Keratinocyte (primary cell): ENCODE measurements around the gene RTN4IP1. TPM values are rescaled to one million over a fixed set of nuclear protein-coding genes. Genes with fewer than 3 reads are reported as not detected.

Experiments
- DNase-seq: peaks from one replicate; pipeline ENCODE4 v3.0.0-alpha.2; 2011; ENCODE audit warnings: low read depth, missing footprints, low spot score
- FAIRE-seq: peaks from 2 replicates; lab custom pipeline; 2011; peaks lifted over from hg19 to GRCh38; lab: Jason Lieb, UNC
- H2AFZ ChIP-seq: 2 replicates; pipeline ENCODE4 v1.6.0; 2012; ENCODE audit warnings: low read length, control low read depth, inconsistent platforms; ENCODE audit not compliant: control insufficient read depth
- H3K27ac ChIP-seq: 2 replicates; pipeline ENCODE4 v1.5.1; 2011; ENCODE audit warnings: low read length; ENCODE audit not compliant: control insufficient read depth, insufficient read depth
- H3K27me3 ChIP-seq: 3 replicates; pipeline ENCODE4 v1.6.0; 2011; ENCODE audit warnings: low read length; ENCODE audit not compliant: control insufficient read depth, insufficient read depth; ENCODE audit errors: extremely low read depth
- H3K36me3 ChIP-seq, 2 experiments: 2 replicates in 1 of 2; 3 replicates in 1 of 2; pipeline ENCODE4 v1.5.1; 2011; ENCODE audit warnings: low read length in 2 of 2, mild to moderate bottlenecking in 1 of 2; ENCODE audit not compliant: control insufficient read depth in 2 of 2, insufficient read depth in 2 of 2; ENCODE audit errors: extremely low read depth in 1 of 2
- H3K4me1 ChIP-seq: 3 replicates; pipeline ENCODE4 v1.5.1; 2011; ENCODE audit warnings: low read length; ENCODE audit not compliant: control insufficient read depth, insufficient read depth; ENCODE audit errors: extremely low read depth
- H3K4me2 ChIP-seq: 3 replicates; pipeline ENCODE4 v1.6.0; 2011; ENCODE audit warnings: low read depth, low read length; ENCODE audit not compliant: control insufficient read depth, insufficient read depth; ENCODE audit errors: extremely low read depth
- H3K4me3 ChIP-seq, 3 experiments: fragments of 200-600 bp in 1 of 3; sonication (generic) in 1 of 3; 2 replicates in 2 of 3; 3 replicates in 1 of 3; pipeline ENCODE4 v1.5.1; 2011 to 2016; ENCODE audit warnings: low read length in 3 of 3, mild to moderate bottlenecking in 3 of 3, control low read depth in 2 of 3, inconsistent platforms in 1 of 3, low read depth in 1 of 3, mixed read lengths in 1 of 3, mixed run types in 1 of 3, moderate library complexity in 1 of 3; ENCODE audit not compliant: control insufficient read depth in 2 of 3, insufficient read depth in 2 of 3; ENCODE audit errors: extremely low read depth in 1 of 3
- H3K79me2 ChIP-seq: 2 replicates; pipeline ENCODE4 v1.6.0; 2012; ENCODE audit warnings: low read length; ENCODE audit not compliant: control insufficient read depth, insufficient read depth
- H3K9ac ChIP-seq: 3 replicates; pipeline ENCODE4 v1.6.0; 2011; ENCODE audit warnings: low read length; ENCODE audit not compliant: control insufficient read depth, insufficient read depth; ENCODE audit errors: extremely low read depth
- H3K9me1 ChIP-seq: 3 replicates; pipeline ENCODE4 v1.6.0; 2011; ENCODE audit warnings: low read length; ENCODE audit not compliant: control insufficient read depth, insufficient read depth; ENCODE audit errors: extremely low read depth
- H3K9me3 ChIP-seq: 2 replicates; pipeline ENCODE4 v1.5.1; 2012; ENCODE audit warnings: low read depth, low read length; ENCODE audit not compliant: control insufficient read depth
- H4K20me1 ChIP-seq: 3 replicates; pipeline ENCODE4 v1.6.0; 2011; ENCODE audit warnings: low read length; ENCODE audit not compliant: control insufficient read depth, insufficient read depth; ENCODE audit errors: extremely low read depth
- EZH2 ChIP-seq: IDR thresholded peaks from one replicate; pipeline ENCODE4 v1.6.1; 2012; ENCODE audit warnings: inconsistent platforms, mild to moderate bottlenecking, low read length, moderate library complexity
- dilution Hi-C: fragments of 300-500 bp; cut with MboI; formaldehyde crosslinking; loops from one replicate; pipeline ENCODE4 v1.7.0; 2020; ENCODE audit warnings: low sequenced_read_pairs; ENCODE audit not compliant: extremely low pct_ligation_motif_present
- polyA minus RNA-seq, 3 experiments: library from RNA; depleted of rRNA, polyadenylated mRNA; stranded (reverse); fragments of >200 nt; gene quantifications; 1 replicate in 1 of 3; 2 replicates in 1 of 3; 3 replicates in 1 of 3; pipeline ENCODE4 v1.2.3, GENCODE V29; 2011
- polyA plus RNA-seq, 5 experiments: library from polyadenylated mRNA; depleted of rRNA in 3 of 5; stranded (reverse) in 3 of 5; stranded (forward) in 1 of 5; unstranded in 1 of 5; fragments of >200 nt; gene quantifications; 1 replicate in 1 of 5; 2 replicates in 3 of 5; 3 replicates in 1 of 5; pipeline versions ENCODE4 v1.2.1 to v1.2.3, GENCODE V29; 2011 to 2012; ENCODE audit warnings: missing spikeins in 2 of 5, low read depth in 1 of 5, low replicate concordance in 1 of 5
- TF ChIP-seq, protein P1 (sequence below), 3 experiments: IDR thresholded peaks in 1 of 3; conservative IDR thresholded peaks in 1 of 3; optimal IDR thresholded peaks in 1 of 3; 2 replicates in 2 of 3; 3 replicates in 1 of 3; pipeline versions ENCODE3 to v1.5.1; 2011; ENCODE audit warnings: low read length in 3 of 3, mild to moderate bottlenecking in 3 of 3, moderate library complexity in 2 of 3, control low read depth in 1 of 3, inconsistent platforms in 1 of 3; ENCODE audit not compliant: insufficient read depth in 2 of 3; ENCODE audit errors: extremely low read depth in 1 of 3

The RTN4IP1 gene, protein sequence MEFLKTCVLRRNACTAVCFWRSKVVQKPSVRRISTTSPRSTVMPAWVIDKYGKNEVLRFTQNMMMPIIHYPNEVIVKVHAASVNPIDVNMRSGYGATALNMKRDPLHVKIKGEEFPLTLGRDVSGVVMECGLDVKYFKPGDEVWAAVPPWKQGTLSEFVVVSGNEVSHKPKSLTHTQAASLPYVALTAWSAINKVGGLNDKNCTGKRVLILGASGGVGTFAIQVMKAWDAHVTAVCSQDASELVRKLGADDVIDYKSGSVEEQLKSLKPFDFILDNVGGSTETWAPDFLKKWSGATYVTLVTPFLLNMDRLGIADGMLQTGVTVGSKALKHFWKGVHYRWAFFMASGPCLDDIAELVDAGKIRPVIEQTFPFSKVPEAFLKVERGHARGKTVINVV
- 4.2 to 8.7 TPM (median 8.0 TPM) in 3 replicates for polyA plus RNA-seq
- 3.5 TPM for polyA plus RNA-seq (2011; ENCODE audit: low read depth)
- polyA plus RNA-seq (2011; cell fraction: cytosol; rRNA removed) = 5.3 and 8.5 TPM in 2 replicates
- 6.0 and 6.6 TPM in 2 replicates for polyA plus RNA-seq (2011; cell fraction: nucleus; rRNA removed)
- 5.0 and 8.5 TPM in 2 replicates for polyA plus RNA-seq (2012; ENCODE audit: low replicate concordance)
- polyA minus RNA-seq = 2.3 to 10.9 TPM (median 5.8 TPM) in 3 replicates
- 4.6 TPM for polyA minus RNA-seq (2011; cell fraction: cytosol; rRNA and poly(A)+ RNA removed)
- 3.3 and 6.2 TPM in 2 replicates for polyA minus RNA-seq (2011; cell fraction: nucleus; rRNA and poly(A)+ RNA removed)

- Histone ChIP-seq H3K9ac (peak within 1 kb of the TSS; percentile 97), H3K27me3 (no peaks in the 10 kb centered on the region), H3K36me3 (no peaks in the 10 kb centered on the region), H3K9me1 (no peaks in the 10 kb centered on the region), H3K27ac (peak within 1 kb of the TSS; percentile 90), H3K4me1 (peaks cover 7% of the 10 kb centered on the region), H3K9me3 (no peaks in the 10 kb centered on the region), H3K4me2 (peak within 1 kb of the TSS; percentile 94), H4K20me1 (no peaks in the 10 kb centered on the region), H3K4me3 (peak within 1 kb of the TSS; percentile 68 to 97 (median 91)), H2AFZ (peak within 1 kb of the TSS; percentile 90), H3K79me2 (peaks cover 46% of the 10 kb centered on the region)
- FAIRE-seq (peak; percentile 46), DNase-seq (peak; percentile 33)
- dilution Hi-C loops = no loop called here
- no peak for TF ChIP-seq EZH2
- TF ChIP-seq, protein P1, sequence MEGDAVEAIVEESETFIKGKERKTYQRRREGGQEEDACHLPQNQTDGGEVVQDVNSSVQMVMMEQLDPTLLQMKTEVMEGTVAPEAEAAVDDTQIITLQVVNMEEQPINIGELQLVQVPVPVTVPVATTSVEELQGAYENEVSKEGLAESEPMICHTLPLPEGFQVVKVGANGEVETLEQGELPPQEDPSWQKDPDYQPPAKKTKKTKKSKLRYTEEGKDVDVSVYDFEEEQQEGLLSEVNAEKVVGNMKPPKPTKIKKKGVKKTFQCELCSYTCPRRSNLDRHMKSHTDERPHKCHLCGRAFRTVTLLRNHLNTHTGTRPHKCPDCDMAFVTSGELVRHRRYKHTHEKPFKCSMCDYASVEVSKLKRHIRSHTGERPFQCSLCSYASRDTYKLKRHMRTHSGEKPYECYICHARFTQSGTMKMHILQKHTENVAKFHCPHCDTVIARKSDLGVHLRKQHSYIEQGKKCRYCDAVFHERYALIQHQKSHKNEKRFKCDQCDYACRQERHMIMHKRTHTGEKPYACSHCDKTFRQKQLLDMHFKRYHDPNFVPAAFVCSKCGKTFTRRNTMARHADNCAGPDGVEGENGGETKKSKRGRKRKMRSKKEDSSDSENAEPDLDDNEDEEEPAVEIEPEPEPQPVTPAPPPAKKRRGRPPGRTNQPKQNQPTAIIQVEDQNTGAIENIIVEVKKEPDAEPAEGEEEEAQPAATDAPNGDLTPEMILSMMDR (optimal IDR thresholded peaks at IDR 0.05 in 1 of 3, IDR thresholded peaks at IDR 0.05 in 1 of 3, conservative IDR thresholded peaks at IDR 0.05 in 1 of 3; ENCODE audit: extremely low read depth in 1 of 3, insufficient read depth in 2 of 3, low read length in 3 of 3) = no peak
Measured at GRCh38 chr6:106629103-106629858, at the start of gene RTN4IP1, which contains the start of gene QRSL1. TSS of gene RTN4IP1 (minus strand) at chr6:106629498. CDS start at chr6:106629021, 477 bp downstream. TSS of gene QRSL1 (plus strand) at chr6:106629578. CDS start at chr6:106629682, 104 bp downstream.

GRCh38 chr6:106677282-106677681 lies 48.0 kb upstream of the RTN4IP1 start:
- Histone ChIP-seq H3K27me3 (no peaks in the 10 kb centered on the region), H3K9ac (no peak overlapping the region), H4K20me1 (no peaks in the 10 kb centered on the region), H2AFZ (no peak overlapping the region), H3K36me3 (no peaks in the 10 kb centered on the region), H3K27ac (no peak overlapping the region), H3K9me1 (no peaks in the 10 kb centered on the region), H3K79me2 (no peaks in the 10 kb centered on the region), H3K9me3 (no peaks in the 10 kb centered on the region), H3K4me1 (no peaks in the 10 kb centered on the region), H3K4me3 (no peak overlapping the region), H3K4me2 (no peak overlapping the region)
- no peak for FAIRE-seq
- dilution Hi-C loops = no loop called here
- DNase-seq = no peak
- no peak for TF ChIP-seq EZH2
- TF ChIP-seq, protein P1 (optimal IDR thresholded peaks at IDR 0.05 in 1 of 3, IDR thresholded peaks at IDR 0.05 in 1 of 3, conservative IDR thresholded peaks at IDR 0.05 in 1 of 3; ENCODE audit: extremely low read depth in 1 of 3, insufficient read depth in 2 of 3, low read length in 3 of 3) = no peak
